SK-N-SH treated with all-trans-retinoic acid at 6 μM for 48 hours (cell line): ENCODE results near the gene BIN1.

ENCODE experiments used
- ATAC-seq: fragments of 200-7000 bp; cut with Tn5 transposase; 3 replicates; pipeline ENCODE4 v1.9.1; 2020; ENCODE audit warnings: mild to moderate bottlenecking, moderate library complexity
- CSDC2 ChIP-seq: fragments of 250-450 bp; sonication (Bioruptor Pico); IDR thresholded peaks from 2 replicates; pipeline ENCODE4 v1.5.0; 2020; ENCODE audit warnings: mild to moderate bottlenecking, moderate library complexity
- ESRRG ChIP-seq: fragments of 250-450 bp; sonication (Bioruptor Pico); IDR thresholded peaks from 2 replicates; pipeline ENCODE4 v1.6.1; 2021; ENCODE audit warnings: mild to moderate bottlenecking
- GLIS3 ChIP-seq: fragments of 250-450 bp; sonication (Bioruptor Pico); IDR thresholded peaks from 2 replicates; pipeline ENCODE4 v1.5.0; 2020; ENCODE audit warnings: mild to moderate bottlenecking, moderate library complexity
- ISL1 ChIP-seq: fragments of 250-450 bp; sonication (Bioruptor Pico); IDR thresholded peaks from 2 replicates; pipeline ENCODE4 v2.1.2; 2022; ENCODE audit warnings: mild to moderate bottlenecking, moderate library complexity
- OSR1 ChIP-seq: fragments of 250-450 bp; sonication (Bioruptor Pico); IDR thresholded peaks from 2 replicates; pipeline ENCODE4 v1.8.0; 2022; ENCODE audit warnings: moderate library complexity, mild to moderate bottlenecking, inconsistent platforms
- PPARA ChIP-seq: fragments of 250-450 bp; sonication (Bioruptor Pico); IDR thresholded peaks from 2 replicates; pipeline ENCODE4 v1.5.0; 2020; ENCODE audit warnings: mild to moderate bottlenecking, borderline replicate concordance
- RARB ChIP-seq: fragments of 250-450 bp; sonication (Bioruptor Pico); IDR thresholded peaks from 2 replicates; pipeline ENCODE4 v1.8.0; 2021; ENCODE audit warnings: mild to moderate bottlenecking, moderate library complexity
- SNAI2 ChIP-seq: fragments of 250-450 bp; sonication (Bioruptor Pico); IDR thresholded peaks from 2 replicates; pipeline ENCODE4 v1.5.0; 2020; ENCODE audit warnings: mild to moderate bottlenecking, moderate library complexity
- TCF4 ChIP-seq: fragments of 250-450 bp; sonication (Bioruptor Pico); IDR thresholded peaks from 2 replicates; pipeline ENCODE4 v1.8.0; 2021; ENCODE audit warnings: mild to moderate bottlenecking, moderate library complexity, borderline replicate concordance
- TOX ChIP-seq: fragments of 250-450 bp; sonication (Bioruptor Pico); IDR thresholded peaks from 2 replicates; pipeline ENCODE4 v1.8.0; 2021; ENCODE audit warnings: mild to moderate bottlenecking, moderate library complexity, borderline replicate concordance
- ZC3H10 ChIP-seq: fragments of 250-450 bp; sonication (Bioruptor Pico); IDR thresholded peaks from 2 replicates; pipeline ENCODE4 v1.5.1; 2021; ENCODE audit warnings: mild to moderate bottlenecking, moderate library complexity
- ZFP3 ChIP-seq: fragments of 250-450 bp; sonication (Bioruptor Pico); IDR thresholded peaks from 2 replicates; pipeline ENCODE4 v1.5.0; 2020; ENCODE audit warnings: mild to moderate bottlenecking, moderate library complexity
- ZFP30 ChIP-seq: fragments of 450-650 bp; formaldehyde crosslinking; IDR thresholded peaks from 2 replicates; pipeline ENCODE4 v1.5.0; 2022; ENCODE audit warnings: mild to moderate bottlenecking, moderate library complexity
- ZNF565 ChIP-seq: fragments of 450-650 bp; formaldehyde crosslinking; conservative IDR thresholded peaks from 2 replicates; pipeline ENCODE4 v1.5.0; 2020; ENCODE audit warnings: low read depth, mild to moderate bottlenecking, moderate library complexity
- ZNF70 ChIP-seq: fragments of 450-650 bp; formaldehyde crosslinking; IDR thresholded peaks from 2 replicates; pipeline ENCODE4 v1.5.0; 2020; ENCODE audit warnings: mild to moderate bottlenecking, moderate library complexity
- ZNF8 ChIP-seq: fragments of 450-650 bp; formaldehyde crosslinking; IDR thresholded peaks from 2 replicates; pipeline ENCODE4 v1.5.0; 2020; ENCODE audit warnings: mild to moderate bottlenecking, moderate library complexity
- TF ChIP-seq, protein P1 (sequence below): fragments of 250-450 bp; sonication (Bioruptor Pico); IDR thresholded peaks from 2 replicates; pipeline ENCODE4 v1.5.1; 2020; ENCODE audit warnings: low read depth, mild to moderate bottlenecking, moderate library complexity
- TF ChIP-seq, protein P2 (sequence below): fragments of 250-450 bp; sonication (Bioruptor Pico); IDR thresholded peaks from 2 replicates; pipeline ENCODE4 v1.8.0; 2021; ENCODE audit warnings: low read depth, mild to moderate bottlenecking, moderate library complexity, borderline replicate concordance
- TF ChIP-seq, protein P3 (sequence below): fragments of 250-450 bp; sonication (Bioruptor Pico); IDR thresholded peaks from 2 replicates; pipeline ENCODE4 v1.5.1; 2021; ENCODE audit warnings: mild to moderate bottlenecking, moderate library complexity
- TF ChIP-seq, protein P4 (sequence below): fragments of 250-450 bp; sonication (Bioruptor Pico); IDR thresholded peaks from 2 replicates; pipeline ENCODE4 v1.5.0; 2020; ENCODE audit warnings: mild to moderate bottlenecking, moderate library complexity
- TF ChIP-seq, protein P5 (sequence below): fragments of 250-450 bp; sonication (Bioruptor Pico); IDR thresholded peaks from 2 replicates; pipeline ENCODE4 v1.8.0; 2020; ENCODE audit warnings: mild to moderate bottlenecking, moderate library complexity, borderline replicate concordance

BIN1 gene

DNA sequence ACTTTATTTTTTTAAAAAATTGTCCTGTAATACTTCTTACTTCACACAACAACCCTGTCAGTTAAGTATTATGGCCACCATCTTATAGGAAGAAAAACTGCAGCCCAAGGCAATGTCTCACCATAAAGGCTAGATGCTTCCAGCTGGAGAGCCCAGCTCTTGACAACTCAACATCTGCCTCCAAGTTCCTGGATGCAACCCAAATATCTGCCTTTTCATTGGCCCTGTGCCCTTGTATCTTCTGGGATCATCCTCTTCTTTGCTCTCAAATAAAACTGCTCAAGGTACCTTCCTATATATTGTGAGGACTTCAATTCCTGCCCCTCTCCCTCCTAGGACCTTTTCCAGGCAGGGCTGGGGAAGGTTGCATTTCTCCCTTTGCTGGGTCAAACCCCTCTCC is 69.5 kb downstream of the BIN1 start:
- no peak for ATAC-seq

DNA sequence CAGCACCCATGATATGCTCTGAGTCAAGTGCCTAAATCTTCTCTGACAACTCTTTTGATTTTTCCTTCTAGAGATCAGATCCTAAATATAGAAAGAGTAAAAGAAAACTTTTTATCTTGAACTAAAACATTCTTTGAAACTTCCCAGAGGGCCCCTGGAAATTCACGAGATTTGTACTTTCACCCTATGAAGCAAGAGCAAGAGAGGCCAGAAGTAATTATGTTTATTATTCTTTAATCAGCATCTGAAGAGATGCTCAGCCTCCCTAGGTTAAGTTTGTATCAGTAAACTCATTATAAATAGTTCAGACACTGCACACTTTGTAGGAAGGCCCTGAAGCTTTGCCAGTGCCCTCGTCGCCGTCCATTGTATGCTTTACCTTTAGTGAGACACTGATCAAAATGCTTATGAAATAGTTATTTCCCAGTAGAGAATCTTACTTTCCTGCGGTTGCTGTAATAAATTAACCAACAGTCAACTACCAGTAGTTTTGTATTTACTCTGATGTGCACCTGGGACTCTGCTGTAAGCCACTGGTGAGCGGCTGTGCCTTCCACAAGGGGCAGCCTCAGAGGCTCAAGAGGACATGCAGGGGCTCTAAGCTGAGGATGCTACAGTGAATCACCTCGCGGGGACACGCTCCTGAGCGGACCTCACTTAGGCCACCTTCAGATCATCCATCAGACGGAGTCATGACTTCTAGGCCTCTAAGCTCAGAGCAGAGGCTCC is 71.9 kb downstream of the BIN1 start:
- no peak for TF ChIP-seq OSR1
- TF ChIP-seq, protein P1, sequence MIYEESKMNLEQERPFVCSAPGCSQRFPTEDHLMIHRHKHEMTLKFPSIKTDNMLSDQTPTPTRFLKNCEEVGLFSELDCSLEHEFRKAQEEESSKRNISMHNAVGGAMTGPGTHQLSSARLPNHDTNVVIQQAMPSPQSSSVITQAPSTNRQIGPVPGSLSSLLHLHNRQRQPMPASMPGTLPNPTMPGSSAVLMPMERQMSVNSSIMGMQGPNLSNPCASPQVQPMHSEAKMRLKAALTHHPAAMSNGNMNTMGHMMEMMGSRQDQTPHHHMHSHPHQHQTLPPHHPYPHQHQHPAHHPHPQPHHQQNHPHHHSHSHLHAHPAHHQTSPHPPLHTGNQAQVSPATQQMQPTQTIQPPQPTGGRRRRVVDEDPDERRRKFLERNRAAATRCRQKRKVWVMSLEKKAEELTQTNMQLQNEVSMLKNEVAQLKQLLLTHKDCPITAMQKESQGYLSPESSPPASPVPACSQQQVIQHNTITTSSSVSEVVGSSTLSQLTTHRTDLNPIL = no peak
- TF ChIP-seq TOX (CRISPR knock-in tag) = no peak
- TF ChIP-seq ZFP3 = no peak
- no peak for TF ChIP-seq CSDC2
- TF ChIP-seq, protein P2, sequence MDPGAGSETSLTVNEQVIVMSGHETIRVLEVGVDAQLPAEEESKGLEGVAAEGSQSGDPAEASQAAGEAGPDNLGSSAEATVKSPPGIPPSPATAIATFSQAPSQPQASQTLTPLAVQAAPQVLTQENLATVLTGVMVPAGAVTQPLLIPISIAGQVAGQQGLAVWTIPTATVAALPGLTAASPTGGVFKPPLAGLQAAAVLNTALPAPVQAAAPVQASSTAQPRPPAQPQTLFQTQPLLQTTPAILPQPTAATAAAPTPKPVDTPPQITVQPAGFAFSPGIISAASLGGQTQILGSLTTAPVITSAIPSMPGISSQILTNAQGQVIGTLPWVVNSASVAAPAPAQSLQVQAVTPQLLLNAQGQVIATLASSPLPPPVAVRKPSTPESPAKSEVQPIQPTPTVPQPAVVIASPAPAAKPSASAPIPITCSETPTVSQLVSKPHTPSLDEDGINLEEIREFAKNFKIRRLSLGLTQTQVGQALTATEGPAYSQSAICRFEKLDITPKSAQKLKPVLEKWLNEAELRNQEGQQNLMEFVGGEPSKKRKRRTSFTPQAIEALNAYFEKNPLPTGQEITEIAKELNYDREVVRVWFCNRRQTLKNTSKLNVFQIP (CRISPR knock-in tag) = no peak
- no peak for TF ChIP-seq SNAI2 (CRISPR knock-in tag)
- TF ChIP-seq ZNF565 (CRISPR knock-in tag) = no peak
- TF ChIP-seq, protein P3, sequence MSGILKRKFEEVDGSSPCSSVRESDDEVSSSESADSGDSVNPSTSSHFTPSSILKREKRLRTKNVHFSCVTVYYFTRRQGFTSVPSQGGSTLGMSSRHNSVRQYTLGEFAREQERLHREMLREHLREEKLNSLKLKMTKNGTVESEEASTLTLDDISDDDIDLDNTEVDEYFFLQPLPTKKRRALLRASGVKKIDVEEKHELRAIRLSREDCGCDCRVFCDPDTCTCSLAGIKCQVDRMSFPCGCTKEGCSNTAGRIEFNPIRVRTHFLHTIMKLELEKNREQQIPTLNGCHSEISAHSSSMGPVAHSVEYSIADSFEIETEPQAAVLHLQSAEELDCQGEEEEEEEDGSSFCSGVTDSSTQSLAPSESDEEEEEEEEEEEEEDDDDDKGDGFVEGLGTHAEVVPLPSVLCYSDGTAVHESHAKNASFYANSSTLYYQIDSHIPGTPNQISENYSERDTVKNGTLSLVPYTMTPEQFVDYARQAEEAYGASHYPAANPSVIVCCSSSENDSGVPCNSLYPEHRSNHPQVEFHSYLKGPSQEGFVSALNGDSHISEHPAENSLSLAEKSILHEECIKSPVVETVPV = no peak
- no peak for TF ChIP-seq ZNF70 (CRISPR knock-in tag)
- no peak for TF ChIP-seq RARB (CRISPR knock-in tag)
- no peak for TF ChIP-seq PPARA (CRISPR knock-in tag)
- no peak for TF ChIP-seq ZC3H10
- ATAC-seq = no peak

More for the DNA sequence above, 69.5 kb downstream of the BIN1 start:
- TF ChIP-seq TOX (CRISPR knock-in tag) (no peak), ISL1 (CRISPR knock-in tag) (no peak)

DNA sequence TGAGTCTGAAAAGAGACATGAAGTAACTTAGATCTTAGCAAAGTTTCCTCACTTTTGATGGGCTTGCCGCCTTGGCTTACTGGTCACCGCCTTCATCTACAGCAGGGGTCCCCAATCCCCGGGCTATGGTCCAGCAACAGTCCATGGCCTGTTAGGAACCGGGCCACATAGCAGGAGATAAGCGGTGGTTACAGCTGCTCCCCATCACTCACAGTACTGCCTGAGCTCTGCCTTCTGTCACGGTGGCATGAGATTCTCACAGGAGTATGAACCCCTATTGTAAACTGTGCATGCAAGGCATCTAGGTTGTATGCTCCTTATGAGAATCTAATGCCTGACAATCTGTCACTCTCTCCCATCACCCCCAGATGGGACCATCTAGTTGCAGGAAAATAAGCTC is 72.9 kb downstream of the BIN1 start:
- TF ChIP-seq CSDC2 (no peak), ZNF70 (CRISPR knock-in tag) (no peak), GLIS3 (CRISPR knock-in tag) (no peak), RARB (CRISPR knock-in tag) (no peak), ZNF8 (CRISPR knock-in tag) (no peak), OSR1 (no peak), ZFP3 (no peak), TCF4 (no peak), ISL1 (CRISPR knock-in tag) (no peak), PPARA (CRISPR knock-in tag) (no peak), ESRRG (no peak), ZFP30 (CRISPR knock-in tag) (no peak)
- TF ChIP-seq, protein P2 (CRISPR knock-in tag) = no peak
- TF ChIP-seq, protein P3 = no peak
- TF ChIP-seq, protein P4, sequence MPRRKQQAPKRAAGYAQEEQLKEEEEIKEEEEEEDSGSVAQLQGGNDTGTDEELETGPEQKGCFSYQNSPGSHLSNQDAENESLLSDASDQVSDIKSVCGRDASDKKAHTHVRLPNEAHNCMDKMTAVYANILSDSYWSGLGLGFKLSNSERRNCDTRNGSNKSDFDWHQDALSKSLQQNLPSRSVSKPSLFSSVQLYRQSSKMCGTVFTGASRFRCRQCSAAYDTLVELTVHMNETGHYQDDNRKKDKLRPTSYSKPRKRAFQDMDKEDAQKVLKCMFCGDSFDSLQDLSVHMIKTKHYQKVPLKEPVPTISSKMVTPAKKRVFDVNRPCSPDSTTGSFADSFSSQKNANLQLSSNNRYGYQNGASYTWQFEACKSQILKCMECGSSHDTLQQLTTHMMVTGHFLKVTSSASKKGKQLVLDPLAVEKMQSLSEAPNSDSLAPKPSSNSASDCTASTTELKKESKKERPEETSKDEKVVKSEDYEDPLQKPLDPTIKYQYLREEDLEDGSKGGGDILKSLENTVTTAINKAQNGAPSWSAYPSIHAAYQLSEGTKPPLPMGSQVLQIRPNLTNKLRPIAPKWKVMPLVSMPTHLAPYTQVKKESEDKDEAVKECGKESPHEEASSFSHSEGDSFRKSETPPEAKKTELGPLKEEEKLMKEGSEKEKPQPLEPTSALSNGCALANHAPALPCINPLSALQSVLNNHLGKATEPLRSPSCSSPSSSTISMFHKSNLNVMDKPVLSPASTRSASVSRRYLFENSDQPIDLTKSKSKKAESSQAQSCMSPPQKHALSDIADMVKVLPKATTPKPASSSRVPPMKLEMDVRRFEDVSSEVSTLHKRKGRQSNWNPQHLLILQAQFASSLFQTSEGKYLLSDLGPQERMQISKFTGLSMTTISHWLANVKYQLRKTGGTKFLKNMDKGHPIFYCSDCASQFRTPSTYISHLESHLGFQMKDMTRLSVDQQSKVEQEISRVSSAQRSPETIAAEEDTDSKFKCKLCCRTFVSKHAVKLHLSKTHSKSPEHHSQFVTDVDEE = no peak
- TF ChIP-seq, protein P5, sequence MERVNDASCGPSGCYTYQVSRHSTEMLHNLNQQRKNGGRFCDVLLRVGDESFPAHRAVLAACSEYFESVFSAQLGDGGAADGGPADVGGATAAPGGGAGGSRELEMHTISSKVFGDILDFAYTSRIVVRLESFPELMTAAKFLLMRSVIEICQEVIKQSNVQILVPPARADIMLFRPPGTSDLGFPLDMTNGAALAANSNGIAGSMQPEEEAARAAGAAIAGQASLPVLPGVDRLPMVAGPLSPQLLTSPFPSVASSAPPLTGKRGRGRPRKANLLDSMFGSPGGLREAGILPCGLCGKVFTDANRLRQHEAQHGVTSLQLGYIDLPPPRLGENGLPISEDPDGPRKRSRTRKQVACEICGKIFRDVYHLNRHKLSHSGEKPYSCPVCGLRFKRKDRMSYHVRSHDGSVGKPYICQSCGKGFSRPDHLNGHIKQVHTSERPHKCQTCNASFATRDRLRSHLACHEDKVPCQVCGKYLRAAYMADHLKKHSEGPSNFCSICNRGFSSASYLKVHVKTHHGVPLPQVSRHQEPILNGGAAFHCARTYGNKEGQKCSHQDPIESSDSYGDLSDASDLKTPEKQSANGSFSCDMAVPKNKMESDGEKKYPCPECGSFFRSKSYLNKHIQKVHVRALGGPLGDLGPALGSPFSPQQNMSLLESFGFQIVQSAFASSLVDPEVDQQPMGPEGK = no peak
- ATAC-seq = no peak
